Measurements from ENCODE around the gene IMPDH2.

Gene IMPDH2

GRCh38 chr3:48991851-48992545 lies 37.2 kb downstream of the IMPDH2 start:
- TF ChIP-seq CTCF (IDR thresholded peaks at IDR 0.05), result no peak

GRCh38 chr3:48990636-48991469 lies 38.3 kb downstream of the IMPDH2 start:
- Mint-ChIP-seq H3K9me3 (no peaks in the 10 kb centered on the region), H3K4me1 (peaks cover 33% of the 10 kb centered on the region), H3K27me3 (ENCODE audit: low read depth, poor library complexity) (peaks cover 7% of the 10 kb centered on the region), H3K27ac (no peak overlapping the region), H3K4me3 (peak overlapping the region; percentile 88), H3K36me3 (ENCODE audit: low read depth) (peaks cover 6% of the 10 kb centered on the region)
- DNase-seq, result peak; percentile 39
- no peak for TF ChIP-seq CTCF (IDR thresholded peaks at IDR 0.05)

More at GRCh38 chr3:48991851-48992545, 37.2 kb downstream of the IMPDH2 start:
- H3K27me3 Mint-ChIP-seq (ENCODE audit: low read depth, poor library complexity), result peaks cover 7% of the 10 kb centered on the region
- no peaks in the 10 kb centered on the region for H3K9me3 Mint-ChIP-seq
- peaks cover 6% of the 10 kb centered on the region for H3K36me3 Mint-ChIP-seq (ENCODE audit: low read depth)
- peaks cover 33% of the 10 kb centered on the region for H3K4me1 Mint-ChIP-seq
- no peak for DNase-seq
- H3K4me3 Mint-ChIP-seq, result peak overlapping the region; percentile 72
- H3K27ac Mint-ChIP-seq, result no peak overlapping the region

GRCh38 chr3:48989796-48990635 lies 39.2 kb downstream of the IMPDH2 start, which contains the start of gene P4HTM:
Gene P4HTM (plus strand): TSS chr3:48990241. CDS start chr3:48990257, 16 bp downstream.
- peaks cover 7% of the 10 kb centered on the region for H3K27me3 Mint-ChIP-seq (ENCODE audit: low read depth, poor library complexity)
- peak; percentile 78 for DNase-seq
- peak; percentile 10 for TF ChIP-seq CTCF (IDR thresholded peaks at IDR 0.05)
- H3K27ac Mint-ChIP-seq, result peak within 1 kb of the TSS; percentile 98
- H3K4me1 Mint-ChIP-seq, result peaks cover 33% of the 10 kb centered on the region
- H3K36me3 Mint-ChIP-seq (ENCODE audit: low read depth), result peaks cover 6% of the 10 kb centered on the region
- H3K9me3 Mint-ChIP-seq, result no peaks in the 10 kb centered on the region
- H3K4me3 Mint-ChIP-seq, result peak within 1 kb of the TSS; percentile 93

GRCh38 chr3:48989126-48989795 lies 39.9 kb downstream of the IMPDH2 start:
- no peak for DNase-seq

More at GRCh38 chr3:48989126-48989795, 39.9 kb downstream of the IMPDH2 start:
- Mint-ChIP-seq H3K27me3 (ENCODE audit: low read depth, poor library complexity) (peaks cover 7% of the 10 kb centered on the region), H3K4me1 (peaks cover 33% of the 10 kb centered on the region), H3K4me3 (peak overlapping the region; percentile 93), H3K36me3 (ENCODE audit: low read depth) (peaks cover 4% of the 10 kb centered on the region), H3K27ac (peak overlapping the region; percentile 98), H3K9me3 (no peaks in the 10 kb centered on the region)
- no peak for TF ChIP-seq CTCF (IDR thresholded peaks at IDR 0.05)

Data from nephron progenitor cell (in vitro differentiated cells).